Loucy (cell line): ENCODE data around the gene RFX1.

Experiments
- H2AFZ ChIP-seq: fragments of 200-600 bp; sonication (generic); 2 replicates; pipeline ENCODE4 v1.6.0; 2016; ENCODE audit warnings: antibody characterized with exemption, mild to moderate bottlenecking, low read length, moderate library complexity
- H3F3A ChIP-seq: fragments of 200-600 bp; 2 replicates; pipeline ENCODE4 v1.6.0; 2016; ENCODE audit warnings: antibody characterized with exemption, low read depth, mild to moderate bottlenecking
- H3K27me3 ChIP-seq: fragments of 200-600 bp; sonication (generic); 2 replicates; pipeline ENCODE4 v1.6.1; 2014; ENCODE audit warnings: low read length, mild to moderate bottlenecking; ENCODE audit not compliant: insufficient read depth, poor library complexity, severe bottlenecking
- H3K36me3 ChIP-seq: fragments of 200-600 bp; sonication (generic); 2 replicates; pipeline ENCODE4 v1.6.1; 2016; ENCODE audit warnings: low read length; ENCODE audit not compliant: insufficient read depth
- H3K4me1 ChIP-seq: fragments of 200-600 bp; sonication (generic); 2 replicates; pipeline ENCODE4 v1.5.1; 2014; ENCODE audit warnings: low read length, mild to moderate bottlenecking; ENCODE audit not compliant: insufficient read depth, poor library complexity, severe bottlenecking
- H3K4me2 ChIP-seq: fragments of 200-600 bp; sonication (generic); 2 replicates; pipeline ENCODE4 v1.6.0; 2014; ENCODE audit warnings: antibody characterized with exemption, low read length, low read depth, mild to moderate bottlenecking; ENCODE audit not compliant: poor library complexity, severe bottlenecking
- H3K4me3 ChIP-seq: fragments of 200-600 bp; sonication (generic); 2 replicates; pipeline ENCODE4 v1.5.1; 2014; ENCODE audit warnings: low read length, mild to moderate bottlenecking, mixed read lengths; ENCODE audit not compliant: poor library complexity, severe bottlenecking
- H3K79me2 ChIP-seq: fragments of 200-600 bp; sonication (generic); 2 replicates; pipeline ENCODE4 v1.6.1; 2014; ENCODE audit warnings: low read length; ENCODE audit not compliant: insufficient read depth
- H3K9ac ChIP-seq: fragments of 200-600 bp; sonication (generic); 2 replicates; pipeline ENCODE4 v1.6.0; 2014; ENCODE audit warnings: mild to moderate bottlenecking, low read depth, low read length, moderate library complexity; ENCODE audit not compliant: poor library complexity, severe bottlenecking
- H3K9me2 ChIP-seq: fragments of 200-600 bp; sonication (generic); replicated peaks from 2 replicates; pipeline ENCODE4 v1.6.1; 2016; ENCODE audit warnings: low read depth, low read length, mixed read lengths
- H3K9me3 ChIP-seq: fragments of 200-600 bp; sonication (generic); 2 replicates; pipeline ENCODE4 v1.6.1; 2014; ENCODE audit warnings: mild to moderate bottlenecking, antibody characterized with exemption, low read length, low read depth; ENCODE audit not compliant: insufficient read depth
- H4K20me1 ChIP-seq: fragments of 200-600 bp; sonication (generic); 2 replicates; pipeline ENCODE4 v1.6.0; 2014; ENCODE audit warnings: antibody characterized with exemption, low read length, mild to moderate bottlenecking; ENCODE audit not compliant: insufficient read depth, poor library complexity, severe bottlenecking
- CTCF ChIP-seq: fragments of 200-600 bp; sonication (generic); conservative IDR thresholded peaks from 2 replicates; pipeline ENCODE4 v1.5.1; 2014; ENCODE audit warnings: mild to moderate bottlenecking, antibody characterized with exemption, low read length
- EZH2phosphoT487 ChIP-seq: fragments of 200-600 bp; IDR thresholded peaks from 2 replicates; pipeline ENCODE4 v1.6.1; 2018; ENCODE audit warnings: antibody characterized with exemption, mild to moderate bottlenecking, moderate library complexity, borderline replicate concordance

The RFX1 gene

GRCh38 chr19:13917888-13918406 is 88.2 kb downstream of the RFX1 start:
- H3K4me1 ChIP-seq, result no peaks in the 10 kb centered on the region
- 0 out of 2 replicates have a peak, but pooled peaks cover 3% of the 10 kb centered on the region for H3K9me3 ChIP-seq
- no peak for TF ChIP-seq EZH2phosphoT487
- TF ChIP-seq CTCF, result no peak
- no peaks in the 10 kb centered on the region for H3K9me2 ChIP-seq
- H3K27me3 ChIP-seq, result no peaks in the 10 kb centered on the region
- no peaks in the 10 kb centered on the region for H3K79me2 ChIP-seq
- H4K20me1 ChIP-seq, result no peaks in the 10 kb centered on the region
- H3K4me3 ChIP-seq, result no peak overlapping the region
- no peak overlapping the region for H2AFZ ChIP-seq
- H3K4me2 ChIP-seq, result no peak overlapping the region
- peaks cover 4% of the 10 kb centered on the region; the same call in 1 of the 2 replicates for H3F3A ChIP-seq
- H3K9ac ChIP-seq, result no peak overlapping the region
- peaks cover 25% of the 10 kb centered on the region; the same call in 1 of the 2 replicates for H3K36me3 ChIP-seq

- Histone ChIP-seq H3K9me2 (no peaks in the 10 kb centered on the region), H3K36me3 (peaks cover 16% of the 10 kb centered on the region; the same call in 1 of the 2 replicates), H3K27me3 (no peaks in the 10 kb centered on the region), H4K20me1 (no peaks in the 10 kb centered on the region), H2AFZ (no peak overlapping the region), H3K79me2 (no peaks in the 10 kb centered on the region), H3K9ac (no peak overlapping the region), H3K4me3 (no peak overlapping the region), H3K9me3 (no peaks in the 10 kb centered on the region), H3F3A (peaks cover 4% of the 10 kb centered on the region; the same call in 1 of the 2 replicates), H3K4me1 (no peaks in the 10 kb centered on the region), H3K4me2 (no peak overlapping the region)
- TF ChIP-seq CTCF (no peak), EZH2phosphoT487 (no peak)
Observed at GRCh38 chr19:13914777-13915176, 91.3 kb downstream of the RFX1 start.

- Histone ChIP-seq H3K27me3 (no peaks in the 10 kb centered on the region), H3K79me2 (no peaks in the 10 kb centered on the region), H2AFZ (no peak overlapping the region), H3K9me2 (no peaks in the 10 kb centered on the region), H3K4me1 (no peaks in the 10 kb centered on the region), H3K9me3 (no peaks in the 10 kb centered on the region), H3K4me2 (no peak overlapping the region), H4K20me1 (no peaks in the 10 kb centered on the region), H3K36me3 (peaks cover 14% of the 10 kb centered on the region; the same call in 1 of the 2 replicates), H3F3A (peaks cover 4% of the 10 kb centered on the region; the same call in 1 of the 2 replicates), H3K4me3 (no peak overlapping the region), H3K9ac (no peak overlapping the region)
- TF ChIP-seq CTCF, result no peak
- no peak for TF ChIP-seq EZH2phosphoT487
Observed at GRCh38 chr19:13913352-13913751, 92.8 kb downstream of the RFX1 start.
